ENCODE data around the gene LDLRAD4.

GRCh38 chr18:13236411-13236810 lies 17.9 kb downstream of the LDLRAD4 start:
- TF ChIP-seq, protein P1, sequence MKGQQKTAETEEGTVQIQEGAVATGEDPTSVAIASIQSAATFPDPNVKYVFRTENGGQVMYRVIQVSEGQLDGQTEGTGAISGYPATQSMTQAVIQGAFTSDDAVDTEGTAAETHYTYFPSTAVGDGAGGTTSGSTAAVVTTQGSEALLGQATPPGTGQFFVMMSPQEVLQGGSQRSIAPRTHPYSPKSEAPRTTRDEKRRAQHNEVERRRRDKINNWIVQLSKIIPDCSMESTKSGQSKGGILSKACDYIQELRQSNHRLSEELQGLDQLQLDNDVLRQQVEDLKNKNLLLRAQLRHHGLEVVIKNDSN (IDR thresholded peaks at IDR 0.05) = no peak
- no peak for TF ChIP-seq TCF12 (IDR thresholded peaks at IDR 0.05; ENCODE audit: low read depth)
- no peak for TF ChIP-seq CREB1 (IDR thresholded peaks at IDR 0.05; ENCODE audit: low read depth)
- no peak for TF ChIP-seq TEAD4 (IDR thresholded peaks at IDR 0.05)
- TF ChIP-seq CEBPB (IDR thresholded peaks at IDR 0.05) = no peak
- TF ChIP-seq, protein P2, sequence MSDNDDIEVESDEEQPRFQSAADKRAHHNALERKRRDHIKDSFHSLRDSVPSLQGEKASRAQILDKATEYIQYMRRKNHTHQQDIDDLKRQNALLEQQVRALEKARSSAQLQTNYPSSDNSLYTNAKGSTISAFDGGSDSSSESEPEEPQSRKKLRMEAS (IDR thresholded peaks at IDR 0.05) = no peak
- no peak for TF ChIP-seq YY1 (IDR thresholded peaks at IDR 0.05; ENCODE audit: low read depth)
- TF ChIP-seq TAF1 (IDR thresholded peaks at IDR 0.05; ENCODE audit: low read depth) = no peak
- TF ChIP-seq REST (IDR thresholded peaks at IDR 0.05; ENCODE audit: low read depth) = no peak
- no peak for TF ChIP-seq FOXM1 (IDR thresholded peaks at IDR 0.05; ENCODE audit: borderline replicate concordance, low read depth)
